Endothelial cell of umbilical vein (primary cell): ENCODE measurements around the gene EXD2.

Source experiments
- CTCF ChIP-seq, 2 donors: IDR thresholded peaks; 1 replicate in 1 of 2; 2 replicates in 1 of 2; pipeline ENCODE4 v1.5.1; 2011; ENCODE audit warnings: low read length in 2 of 2, mild to moderate bottlenecking in 2 of 2, moderate library complexity in 2 of 2, control low read depth in 1 of 2, inconsistent platforms in 1 of 2, low read depth in 1 of 2; ENCODE audit not compliant: insufficient read depth in 1 of 2; ENCODE audit errors: extremely low read depth in 1 of 2
- EZH2 ChIP-seq: IDR thresholded peaks from 2 replicates; pipeline ENCODE4 v1.6.1; 2012; ENCODE audit warnings: borderline replicate concordance, low read depth, mild to moderate bottlenecking, moderate library complexity, low read length, inconsistent platforms; ENCODE audit not compliant: severe bottlenecking
- FOS ChIP-seq: IDR thresholded peaks from 2 replicates; pipeline ENCODE4 v1.6.1; 2011; ENCODE audit warnings: mild to moderate bottlenecking, low read length, moderate library complexity, borderline replicate concordance; ENCODE audit not compliant: insufficient read depth
- GATA2 ChIP-seq: IDR thresholded peaks from 2 replicates; pipeline ENCODE4 v1.7.0; 2011; ENCODE audit warnings: low read depth, mild to moderate bottlenecking, moderate library complexity, mixed read lengths, low read length; ENCODE audit not compliant: insufficient read length, insufficient read depth
- JUN ChIP-seq: IDR thresholded peaks from 2 replicates; pipeline ENCODE4 v1.6.1; 2011; ENCODE audit warnings: borderline replicate concordance, low read depth; ENCODE audit not compliant: insufficient read length, insufficient read depth
- MYC ChIP-seq: IDR thresholded peaks from one replicate; pipeline ENCODE4 v1.6.1; 2011; ENCODE audit warnings: mild to moderate bottlenecking, low read depth, low read length
- POLR2A ChIP-seq: IDR thresholded peaks from 2 replicates; pipeline ENCODE4 v1.6.1; 2012; ENCODE audit warnings: low read depth, mild to moderate bottlenecking, control low read depth, low read length
- POLR2AphosphoS5 ChIP-seq: IDR thresholded peaks from 2 replicates; pipeline ENCODE4 v1.6.1; 2012; ENCODE audit warnings: low read depth, mild to moderate bottlenecking, control low read depth, low read length, moderate library complexity; ENCODE audit not compliant: insufficient read depth
- TF ChIP-seq, protein P1 (sequence below): IDR thresholded peaks from 2 replicates; pipeline ENCODE4 v1.6.1; 2011; ENCODE audit not compliant: insufficient read depth, insufficient read length

DNA sequence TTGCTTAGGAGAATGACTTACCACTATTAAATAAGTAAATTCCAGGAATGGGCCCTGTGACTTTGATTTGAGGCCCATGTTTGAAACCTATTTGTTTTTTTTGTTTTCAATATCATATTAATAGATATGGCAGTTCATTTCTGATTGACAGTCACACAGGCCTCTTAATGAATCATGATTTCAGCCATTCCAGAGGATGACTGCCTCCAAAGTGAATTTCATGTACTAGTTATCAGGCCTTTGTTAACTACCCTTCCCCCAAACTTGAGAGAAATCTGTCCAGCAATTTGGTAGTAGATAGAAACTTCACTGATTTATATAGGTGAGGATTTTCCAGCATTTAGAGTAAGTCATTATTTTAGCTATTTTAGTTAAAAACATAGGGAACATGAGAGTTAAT, 42.8 kb downstream of the EXD2 start:
- TF ChIP-seq CTCF (IDR thresholded peaks at IDR 0.05; ENCODE audit: extremely low read depth in 1 of 2, insufficient read depth in 1 of 2, low read depth in 1 of 2, low read length in 2 of 2) = no peak
- TF ChIP-seq, protein P1, sequence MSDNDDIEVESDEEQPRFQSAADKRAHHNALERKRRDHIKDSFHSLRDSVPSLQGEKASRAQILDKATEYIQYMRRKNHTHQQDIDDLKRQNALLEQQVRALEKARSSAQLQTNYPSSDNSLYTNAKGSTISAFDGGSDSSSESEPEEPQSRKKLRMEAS = no peak
- no peak for TF ChIP-seq POLR2AphosphoS5
- TF ChIP-seq EZH2 = no peak
- TF ChIP-seq POLR2A = no peak
- TF ChIP-seq FOS = no peak
- no peak for TF ChIP-seq GATA2
- TF ChIP-seq JUN = no peak
- TF ChIP-seq MYC = no peak
